ENCODE results near the gene ABLIM2.
"Not testable (repeated sequence)": the region's sequence is repeated elsewhere in the genome, so short reads cannot be mapped to it uniquely, and the experiment has no call there.

The ABLIM2 gene

GRCh38 chr4:7950301-7951092 is 208.1 kb downstream of the ABLIM2 start:
- DNase-seq: no peak

GRCh38 chr4:7949759-7950158 is 208.9 kb downstream of the ABLIM2 start:
- DNase-seq: no peak

GRCh38 chr4:7947927-7948326 is 210.7 kb downstream of the ABLIM2 start:
- DNase-seq: no peak

- no peak for DNase-seq
These were observed 212.8 kb downstream of the ABLIM2 start for GRCh38 chr4:7945709-7946380.

GRCh38 chr4:7944599-7945220 is 213.9 kb downstream of the ABLIM2 start:
- DNase-seq: no peak

GRCh38 chr4:7943688-7944087 is 214.9 kb downstream of the ABLIM2 start:
- DNase-seq: not testable (repeated sequence)

- DNase-seq: peak in 2 of 4 experiments; percentile 6 to 29
These were observed 215.4 kb downstream of the ABLIM2 start for GRCh38 chr4:7943211-7943610.

- DNase-seq: no peak
These were observed 216.6 kb downstream of the ABLIM2 start for GRCh38 chr4:7941965-7942496.

- DNase-seq: no peak
These were observed 217.3 kb downstream of the ABLIM2 start for GRCh38 chr4:7941111-7941964.

GRCh38 chr4:7939377-7940108 is 219.1 kb downstream of the ABLIM2 start, which contains the start of gene AFAP1:
Gene AFAP1, minus strand, starts transcription at chr4:7939861. Its CDS starts 67,783 bp downstream, at chr4:7872078.
- peak; percentile 70 to 93 (median 80) for DNase-seq

GRCh38 chr4:7938609-7939376 is 219.8 kb downstream of the ABLIM2 start:
- DNase-seq: no peak

- DNase-seq: no peak
These were observed 220.4 kb downstream of the ABLIM2 start for GRCh38 chr4:7938266-7938608.

- peak in 1 of 4 experiments; percentile 10 for DNase-seq
These were observed 221.6 kb downstream of the ABLIM2 start for GRCh38 chr4:7937006-7937405.

GRCh38 chr4:7933651-7934510 is 224.7 kb downstream of the ABLIM2 start:
- DNase-seq: no peak

GRCh38 chr4:7932287-7932686 is 226.3 kb downstream of the ABLIM2 start:
- no peak for DNase-seq

GRCh38 chr4:7929118-7929951 is 229.3 kb downstream of the ABLIM2 start:
- no peak for DNase-seq

GRCh38 chr4:7928711-7929110 is 229.9 kb downstream of the ABLIM2 start:
- DNase-seq: no peak

- no peak for DNase-seq
These were observed 231.8 kb downstream of the ABLIM2 start for GRCh38 chr4:7926822-7927221.

- DNase-seq: no peak
These were observed 234.0 kb downstream of the ABLIM2 start for GRCh38 chr4:7924570-7924969.
